Astrocyte of the hippocampus (primary cell): ENCODE results near the gene NR2C1.
"Not testable (repeated sequence)": the region's sequence is repeated elsewhere in the genome, so short reads cannot be mapped to it uniquely, and the experiment has no call there.

ENCODE experiments used
- DNase-seq: peaks from one replicate; pipeline ENCODE4 v3.0.0; 2011; ENCODE audit warnings: low read depth, low spot score

NR2C1 gene

GRCh38 chr12:95072900-95073697 lies at the start of gene NR2C1:
Gene NR2C1, minus strand, starts transcription at chr12:95073618. Its CDS starts 6,234 bp downstream, at chr12:95067384.
- peak; percentile 96 for DNase-seq

GRCh38 chr12:95118788-95119179 lies 45.4 kb upstream of the NR2C1 start:
- DNase-seq: peak; percentile 42

GRCh38 chr12:95118138-95118787 lies 44.8 kb upstream of the NR2C1 start:
- DNase-seq: peak; percentile 84

GRCh38 chr12:95117178-95117599 lies 43.8 kb upstream of the NR2C1 start:
- DNase-seq: peak; percentile 86

- DNase-seq: no peak
These were observed 43.4 kb upstream of the NR2C1 start for GRCh38 chr12:95116773-95117172.

- DNase-seq: no peak
These were observed 42.9 kb upstream of the NR2C1 start for GRCh38 chr12:95116341-95116740.

GRCh38 chr12:95115641-95116040 lies 42.2 kb upstream of the NR2C1 start:
- DNase-seq: no peak

- no peak for DNase-seq
These were observed 41.5 kb upstream of the NR2C1 start for GRCh38 chr12:95114766-95115405.

- no peak for DNase-seq
These were observed 33.9 kb upstream of the NR2C1 start for GRCh38 chr12:95107362-95107761.

GRCh38 chr12:95105540-95105939 lies 32.1 kb upstream of the NR2C1 start:
- no peak for DNase-seq

- no peak for DNase-seq
These were observed 31.6 kb upstream of the NR2C1 start for GRCh38 chr12:95104919-95105452.

GRCh38 chr12:95102916-95103671 lies 29.7 kb upstream of the NR2C1 start:
- peak; percentile 77 for DNase-seq

GRCh38 chr12:95101957-95102356 lies 28.5 kb upstream of the NR2C1 start:
- DNase-seq: not testable (repeated sequence)

- no peak for DNase-seq
These were observed 27.1 kb upstream of the NR2C1 start for GRCh38 chr12:95100264-95101190.

- DNase-seq: no peak
These were observed 25.9 kb upstream of the NR2C1 start for GRCh38 chr12:95099270-95099790.

GRCh38 chr12:95096852-95097251 lies 23.4 kb upstream of the NR2C1 start:
- DNase-seq: peak; percentile 73

GRCh38 chr12:95096378-95096777 lies 23.0 kb upstream of the NR2C1 start:
- no peak for DNase-seq

- DNase-seq: not testable (repeated sequence)
These were observed 22.4 kb upstream of the NR2C1 start for GRCh38 chr12:95095866-95096265.

- no peak for DNase-seq
These were observed 16.0 kb upstream of the NR2C1 start for GRCh38 chr12:95089462-95089861.

GRCh38 chr12:95088379-95088778 lies 15.0 kb upstream of the NR2C1 start:
- no peak for DNase-seq
